Raji (cell line): ENCODE measurements around the gene IL32.

Experiments used
- POLR2A ChIP-seq: IDR thresholded peaks from 2 replicates; pipeline ENCODE4 v1.6.1; 2011; ENCODE audit warnings: low read depth, low read length, control low read depth; ENCODE audit not compliant: insufficient read depth

The IL32 gene

DNA sequence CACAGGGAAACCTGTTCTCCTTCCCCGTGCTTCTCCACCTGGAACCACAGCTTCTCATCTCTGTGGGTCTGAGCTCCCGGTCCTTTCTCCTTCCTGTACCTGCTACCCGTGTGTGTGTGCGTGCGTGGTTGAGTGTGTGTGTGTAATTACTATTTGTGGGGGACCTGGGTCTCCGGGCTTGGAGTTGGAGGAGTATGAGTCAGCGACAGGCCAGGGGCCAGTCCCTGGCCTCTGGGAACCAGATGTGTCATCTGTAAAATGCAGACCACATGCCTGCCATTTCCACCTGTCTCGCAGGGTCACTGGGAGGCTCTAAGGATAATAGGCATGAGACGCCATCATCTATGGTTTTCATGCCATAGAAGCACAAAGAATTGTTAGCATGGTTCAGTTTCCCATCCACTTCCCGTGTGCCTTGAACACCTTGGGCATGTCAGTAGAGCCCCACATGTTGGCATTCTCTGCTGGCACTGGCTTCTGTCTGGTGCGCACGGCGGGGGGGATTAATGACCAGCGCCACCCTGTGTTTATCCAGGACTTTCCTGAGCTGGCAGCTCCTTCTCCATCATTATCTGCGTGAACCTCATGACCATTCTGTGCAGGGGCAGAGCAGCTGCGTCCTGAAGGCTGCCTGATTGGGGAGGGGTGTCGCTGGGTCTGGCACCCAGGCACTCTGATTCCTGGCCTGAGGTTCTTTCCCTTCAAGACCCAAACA, 48.5 kb downstream of the IL32 start:
- TF ChIP-seq POLR2A, result no peak

DNA sequence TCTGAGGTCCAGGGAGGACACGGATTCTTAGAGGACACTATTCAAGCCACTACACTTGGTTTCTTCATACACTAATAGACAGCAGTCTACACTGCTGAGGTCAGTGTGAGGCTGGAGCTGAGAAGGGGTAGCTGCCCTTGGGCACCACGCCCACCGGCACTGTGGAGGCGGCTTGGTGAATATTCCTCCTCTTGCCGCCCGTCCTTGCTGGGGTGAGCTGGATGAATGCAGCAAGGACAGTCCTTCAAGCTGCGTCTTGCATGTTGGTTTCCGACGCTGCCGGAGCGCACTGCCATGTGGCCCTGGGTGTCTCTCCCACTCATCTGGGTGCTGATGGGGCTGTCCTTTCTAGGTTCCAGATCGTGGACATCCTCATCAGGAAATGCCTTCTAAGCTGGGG, 49.6 kb downstream of the IL32 start:
- no peak for TF ChIP-seq POLR2A

DNA sequence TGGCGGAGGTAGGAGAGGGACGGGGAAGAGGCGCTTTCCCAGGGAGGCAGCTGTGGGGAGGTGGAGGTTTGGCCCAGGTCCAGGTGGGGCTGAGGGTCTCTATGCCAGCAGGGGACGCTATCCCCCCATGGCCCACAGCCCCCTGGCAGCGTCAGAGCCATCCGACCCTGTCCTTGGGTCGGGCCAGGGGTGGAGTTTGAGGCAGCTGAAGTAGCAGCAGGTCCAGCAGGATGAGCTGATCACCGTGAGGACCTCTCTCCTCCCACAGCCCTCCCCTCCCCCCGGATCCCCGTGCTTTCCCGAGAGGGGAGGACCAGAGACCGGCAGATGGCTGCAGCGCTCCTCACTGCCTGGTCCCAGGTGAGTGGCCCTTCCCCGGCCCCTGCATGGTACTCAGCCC, 50.1 kb downstream of the IL32 start:
- TF ChIP-seq POLR2A, result no peak

DNA sequence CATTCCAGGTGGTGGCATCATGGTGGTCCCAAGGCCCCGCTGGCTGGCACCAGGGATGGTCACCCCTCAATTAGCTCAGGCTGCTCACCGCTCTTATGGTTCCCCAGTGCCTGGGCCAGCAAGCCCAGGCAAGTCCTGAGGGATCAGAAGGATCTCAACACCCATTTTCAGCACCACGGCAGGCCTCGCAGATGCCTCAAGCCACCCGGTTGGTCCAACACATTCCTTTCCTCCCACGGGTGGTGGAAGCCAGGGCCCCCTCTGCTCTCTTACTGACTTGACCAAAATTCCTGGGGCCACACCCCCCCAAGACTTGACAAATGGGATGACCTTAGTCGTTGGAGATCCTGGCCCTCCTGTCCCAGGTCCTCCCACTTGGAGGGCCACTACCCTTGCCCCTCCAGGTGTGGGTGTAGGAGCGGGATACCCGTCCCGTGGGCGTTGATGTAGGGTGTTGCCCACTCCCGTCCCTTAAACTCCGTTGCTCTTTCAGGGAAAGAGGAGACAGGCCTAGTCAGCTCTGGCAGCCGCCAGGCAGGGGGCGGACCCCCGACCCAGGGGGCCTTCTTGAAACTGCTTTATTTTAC, 52.9 kb downstream of the IL32 start:
- no peak for TF ChIP-seq POLR2A

DNA sequence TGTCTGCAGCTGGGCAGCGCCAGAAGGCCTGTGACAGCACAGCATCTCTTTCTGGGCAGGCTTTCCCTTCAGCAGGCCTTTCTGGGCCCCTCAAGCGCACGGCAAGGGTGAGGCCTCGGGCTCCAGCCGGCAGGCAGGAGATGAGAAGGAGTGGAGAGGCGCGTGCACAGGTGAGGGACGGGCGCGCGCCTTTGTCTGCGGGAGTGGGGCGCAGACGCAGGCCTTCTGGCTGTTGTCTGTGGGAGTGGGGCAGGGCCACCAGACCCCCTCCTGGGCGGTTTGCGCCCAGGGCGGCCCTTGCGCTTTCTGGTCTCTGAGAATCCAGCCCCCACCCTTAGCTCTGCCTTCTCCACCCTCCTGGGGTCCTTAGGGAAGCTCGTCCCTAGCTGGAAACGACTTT, 53.4 kb downstream of the IL32 start:
- TF ChIP-seq POLR2A, result no peak
